ENCODE data around the gene HRH1. TPM values are rescaled to one million over a fixed set of nuclear protein-coding genes. Genes with fewer than 3 reads are reported as not detected.

The HRH1 gene
- polyA plus RNA-seq, 3 donors, result 0.08 to 0.24 TPM; not detected in 1

DNA sequence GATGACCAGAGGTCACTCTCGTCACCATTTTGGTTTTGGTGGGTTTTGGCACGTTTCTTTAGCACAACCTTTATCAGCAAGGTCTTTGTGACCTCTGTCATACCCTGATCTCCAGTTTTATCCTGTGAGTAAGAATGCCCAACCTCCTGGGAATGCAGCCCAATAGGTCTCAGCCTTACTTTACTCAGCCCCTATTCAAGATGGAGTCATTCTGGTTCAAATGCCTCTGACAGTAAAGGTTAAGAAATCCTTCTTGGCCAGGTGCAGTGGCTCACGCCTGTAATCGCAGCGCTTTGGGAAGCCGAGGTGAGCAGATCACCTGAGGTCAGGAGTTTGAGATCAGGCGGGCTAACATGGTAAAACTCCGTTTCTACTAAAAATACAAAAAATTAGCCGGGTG, 114.7 kb downstream of the HRH1 start:
- TF ChIP-seq, protein P1, sequence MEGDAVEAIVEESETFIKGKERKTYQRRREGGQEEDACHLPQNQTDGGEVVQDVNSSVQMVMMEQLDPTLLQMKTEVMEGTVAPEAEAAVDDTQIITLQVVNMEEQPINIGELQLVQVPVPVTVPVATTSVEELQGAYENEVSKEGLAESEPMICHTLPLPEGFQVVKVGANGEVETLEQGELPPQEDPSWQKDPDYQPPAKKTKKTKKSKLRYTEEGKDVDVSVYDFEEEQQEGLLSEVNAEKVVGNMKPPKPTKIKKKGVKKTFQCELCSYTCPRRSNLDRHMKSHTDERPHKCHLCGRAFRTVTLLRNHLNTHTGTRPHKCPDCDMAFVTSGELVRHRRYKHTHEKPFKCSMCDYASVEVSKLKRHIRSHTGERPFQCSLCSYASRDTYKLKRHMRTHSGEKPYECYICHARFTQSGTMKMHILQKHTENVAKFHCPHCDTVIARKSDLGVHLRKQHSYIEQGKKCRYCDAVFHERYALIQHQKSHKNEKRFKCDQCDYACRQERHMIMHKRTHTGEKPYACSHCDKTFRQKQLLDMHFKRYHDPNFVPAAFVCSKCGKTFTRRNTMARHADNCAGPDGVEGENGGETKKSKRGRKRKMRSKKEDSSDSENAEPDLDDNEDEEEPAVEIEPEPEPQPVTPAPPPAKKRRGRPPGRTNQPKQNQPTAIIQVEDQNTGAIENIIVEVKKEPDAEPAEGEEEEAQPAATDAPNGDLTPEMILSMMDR (IDR thresholded peaks at IDR 0.05), result no peak
- H3K9me3 Mint-ChIP-seq, result no peaks in the 10 kb centered on the region
- H3K4me1 Mint-ChIP-seq, result peaks cover 16% of the 10 kb centered on the region
- Histone ChIP-seq H3K27me3 (ENCODE audit: control insufficient read depth in 2 of 2, insufficient read depth in 2 of 2, low read length in 2 of 2) (no peaks in the 10 kb centered on the region), H3K4me1 (ENCODE audit: control insufficient read depth in 1 of 2, insufficient read depth in 2 of 2, low read length in 2 of 2) (peaks cover 18 to 19% of the 10 kb centered on the region in 2 donors), H3K9ac (ENCODE audit: insufficient read depth, low read length, poor library complexity, severe bottlenecking) (no peak overlapping the region), H3K4me2 (replicated peaks; ENCODE audit: extremely low read depth, low read length, poor library complexity, severe bottlenecking) (no peak overlapping the region), H3K9me3 (replicated peaks in 1 of 2; ENCODE audit: control insufficient read depth in 1 of 2, insufficient read depth in 1 of 2, low read length in 2 of 2) (no peaks in the 10 kb centered on the region), H3K4me3 (replicated peaks in 1 of 3; ENCODE audit: low read depth in 2 of 3, low read length in 3 of 3) (no peak overlapping the region), H2AFZ (ENCODE audit: insufficient read depth, low read depth, low read length, poor library complexity, severe bottlenecking) (no peak overlapping the region), H3K79me2 (ENCODE audit: insufficient read depth, low read length) (peaks cover 23% of the 10 kb centered on the region), H3K27ac (ENCODE audit: low read depth in 1 of 2, low read length in 2 of 2) (no peak overlapping the region), H3K36me3 (replicated peaks in 1 of 2; ENCODE audit: control insufficient read depth in 1 of 2, insufficient read depth in 2 of 2, low read length in 2 of 2) (no peaks in the 10 kb centered on the region), H4K20me1 (ENCODE audit: insufficient read depth, low read length) (no peaks in the 10 kb centered on the region)
- H3K27ac Mint-ChIP-seq, result no peak overlapping the region
- no peak overlapping the region for H3K4me3 Mint-ChIP-seq
- no peaks in the 10 kb centered on the region for H3K36me3 Mint-ChIP-seq
- whole genome bisulfite sequencing (ENCODE audit: insufficient coverage), result 100% methylated on average over 5 of the region's 9 CpGs
- DNase-seq, result no peak
- intact Hi-C loops (cut with micrococcal nuclease), result no loop called here
- peaks cover 5 to 23% (median 6%) of the 10 kb centered on the region in 3 donors for H3K27me3 Mint-ChIP-seq (ENCODE audit: low read depth in 3 of 3)

- TF ChIP-seq, protein P1 (IDR thresholded peaks at IDR 0.05), result no peak
- WGBS (ENCODE audit: insufficient coverage), result 1% methylated on average over 46 of the region's 51 CpGs
- H3K36me3 Mint-ChIP-seq, result peaks cover 25 to 31% of the 10 kb centered on the region in 2 donors
- intact Hi-C loops (cut with micrococcal nuclease), result loop anchor here (5.0 kb wide), 1 partner anchor 45 kb away; no protein-coding TSS in a partner anchor
- Histone ChIP-seq H3K9ac (ENCODE audit: insufficient read depth, low read length, poor library complexity, severe bottlenecking) (peak within 1 kb of the TSS; percentile 97), H4K20me1 (ENCODE audit: insufficient read depth, low read length) (peaks cover 15% of the 10 kb centered on the region), H3K27me3 (ENCODE audit: control insufficient read depth in 2 of 2, insufficient read depth in 2 of 2, low read length in 2 of 2) (no peaks in the 10 kb centered on the region), H3K4me1 (ENCODE audit: control insufficient read depth in 1 of 2, insufficient read depth in 2 of 2, low read length in 2 of 2) (peaks cover 50 to 51% of the 10 kb centered on the region in 2 donors), H3K79me2 (ENCODE audit: insufficient read depth, low read length) (peaks cover 56% of the 10 kb centered on the region), H3K9me3 (replicated peaks in 1 of 2; ENCODE audit: control insufficient read depth in 1 of 2, insufficient read depth in 1 of 2, low read length in 2 of 2) (no peaks in the 10 kb centered on the region), H3K4me2 (replicated peaks; ENCODE audit: extremely low read depth, low read length, poor library complexity, severe bottlenecking) (peak within 1 kb of the TSS; percentile 84), H3K36me3 (replicated peaks in 1 of 2; ENCODE audit: control insufficient read depth in 1 of 2, insufficient read depth in 2 of 2, low read length in 2 of 2) (peaks cover 2 to 7% of the 10 kb centered on the region in 2 donors), H3K27ac (ENCODE audit: low read depth in 1 of 2, low read length in 2 of 2) (peak within 1 kb of the TSS; percentile 98 to 100), H2AFZ (ENCODE audit: insufficient read depth, low read depth, low read length, poor library complexity, severe bottlenecking) (peak within 1 kb of the TSS; percentile 77), H3K4me3 (replicated peaks in 1 of 3; ENCODE audit: low read depth in 2 of 3, low read length in 3 of 3) (peak within 1 kb of the TSS; percentile 84 to 94 (median 84))
- peak; percentile 97 to 98 (median 97) for DNase-seq
- peaks cover 0 to 11% (median 3%) of the 10 kb centered on the region in 7 donors for H3K9me3 Mint-ChIP-seq
- peaks cover 47% of the 10 kb centered on the region for H3K4me1 Mint-ChIP-seq
- H3K4me3 Mint-ChIP-seq, result peak within 1 kb of the TSS; percentile 85 to 89
- peak within 1 kb of the TSS; percentile 98 to 100 (median 99) for H3K27ac Mint-ChIP-seq
- peaks cover 2 to 12% (median 5%) of the 10 kb centered on the region in 3 donors for H3K27me3 Mint-ChIP-seq (ENCODE audit: low read depth in 3 of 3)
Measured at GRCh38 chr3:11271986-11272904, 118.0 kb downstream of the HRH1 start, which contains the start of gene ATG7. TSS of gene ATG7 (plus strand) at chr3:11272397. CDS start at chr3:11298696, 26,299 bp downstream.

Data from CD14-positive monocyte (primary cell).